ENCODE measurements around the gene ZNF132.

The ZNF132 gene

GRCh38 chr19:58388175-58388526 is 51.8 kb downstream of the ZNF132 start:
- Histone ChIP-seq H3K27me3 (ENCODE audit: control insufficient read depth in 2 of 2, insufficient read depth in 2 of 2, low read length in 2 of 2) (no peaks in the 10 kb centered on the region), H3K4me3 (ENCODE audit: low read length in 2 of 2) (peak overlapping the region; percentile 77 to 80), H3K4me1 (ENCODE audit: control insufficient read depth in 2 of 2, insufficient read depth in 2 of 2, low read length in 2 of 2) (peaks cover 18 to 26% of the 10 kb centered on the region in 2 donors), H3K9me3 (ENCODE audit: control insufficient read depth in 2 of 2, low read length in 2 of 2) (no peaks in the 10 kb centered on the region), H3K27ac (ENCODE audit: low read depth in 2 of 2, low read length in 2 of 2) (no peak overlapping the region), H3K36me3 (ENCODE audit: control insufficient read depth in 2 of 2, insufficient read depth in 2 of 2, low read length in 2 of 2) (peaks cover 8 to 18% of the 10 kb centered on the region in 2 donors), H3K9ac (ENCODE audit: low read depth in 1 of 2, low read length in 2 of 2) (peak overlapping the region in 1 of 2 donors; percentile 89)

DNA sequence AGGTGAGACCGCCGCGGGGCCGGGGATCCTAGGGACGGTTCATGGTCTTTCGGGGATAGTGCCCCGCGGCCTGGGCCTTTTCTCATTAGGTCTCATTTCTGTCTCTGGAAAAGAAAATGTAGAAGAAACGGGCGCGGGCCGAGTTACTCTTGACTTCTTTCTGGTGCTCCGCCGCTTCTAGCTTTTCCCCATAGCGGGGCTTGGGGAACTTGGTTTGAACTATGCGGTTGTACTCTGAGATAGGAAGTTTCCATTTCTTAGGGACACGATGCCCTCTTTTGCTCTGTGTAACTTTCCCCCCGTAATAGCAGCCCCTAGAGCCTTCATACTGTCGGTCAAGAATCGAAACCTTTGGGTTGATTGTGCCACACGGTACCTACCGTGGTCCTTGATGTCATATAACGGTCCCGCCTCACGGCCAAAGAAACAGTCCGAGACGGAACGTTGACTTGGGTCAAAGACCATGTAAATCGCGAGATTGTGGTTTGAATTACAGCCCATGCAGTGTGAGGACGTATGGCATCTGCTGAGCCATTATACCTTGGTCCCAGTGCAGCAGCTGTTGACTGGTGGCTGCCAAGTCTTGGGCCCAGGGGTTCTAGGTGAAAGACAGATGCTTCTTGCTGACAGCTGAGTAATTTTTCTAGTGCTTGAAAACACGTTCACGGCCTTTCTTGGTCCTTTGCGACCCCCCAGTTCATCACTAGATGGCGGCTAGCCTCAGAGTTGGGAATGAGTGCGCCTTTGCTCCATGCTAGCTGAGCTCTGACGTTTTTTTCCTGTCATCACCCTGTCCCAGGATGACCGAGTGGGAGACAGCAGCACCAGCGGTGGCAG is 52.4 kb downstream of the ZNF132 start:
- no peaks in the 10 kb centered on the region for H3K9me3 ChIP-seq (ENCODE audit: control insufficient read depth in 2 of 2, low read length in 2 of 2)
- H3K36me3 ChIP-seq (ENCODE audit: control insufficient read depth in 2 of 2, insufficient read depth in 2 of 2, low read length in 2 of 2): peaks cover 4 to 13% of the 10 kb centered on the region in 2 donors
- no peaks in the 10 kb centered on the region for H3K27me3 ChIP-seq (ENCODE audit: control insufficient read depth in 2 of 2, insufficient read depth in 2 of 2, low read length in 2 of 2)
- H3K4me1 ChIP-seq (ENCODE audit: control insufficient read depth in 2 of 2, insufficient read depth in 2 of 2, low read length in 2 of 2): peaks cover 18 to 26% of the 10 kb centered on the region in 2 donors
- H3K9ac ChIP-seq (ENCODE audit: low read depth in 1 of 2, low read length in 2 of 2): peak overlapping the region; percentile 66 to 89
- H3K4me3 ChIP-seq (ENCODE audit: low read length in 2 of 2): peak overlapping the region; percentile 77 to 80
- H3K27ac ChIP-seq (ENCODE audit: low read depth in 2 of 2, low read length in 2 of 2): peak overlapping the region in 1 of 2 donors; percentile 48

- peak within 1 kb of the TSS; percentile 77 to 80 for H3K4me3 ChIP-seq (ENCODE audit: low read length in 2 of 2)
- H3K36me3 ChIP-seq (ENCODE audit: control insufficient read depth in 2 of 2, insufficient read depth in 2 of 2, low read length in 2 of 2): peaks cover 4 to 11% of the 10 kb centered on the region in 2 donors
- H3K27ac ChIP-seq (ENCODE audit: low read depth in 2 of 2, low read length in 2 of 2): peak within 1 kb of the TSS; percentile 98
- no peaks in the 10 kb centered on the region for H3K27me3 ChIP-seq (ENCODE audit: control insufficient read depth in 2 of 2, insufficient read depth in 2 of 2, low read length in 2 of 2)
- H3K4me1 ChIP-seq (ENCODE audit: control insufficient read depth in 2 of 2, insufficient read depth in 2 of 2, low read length in 2 of 2): peaks cover 18 to 31% of the 10 kb centered on the region in 2 donors
- H3K9ac ChIP-seq (ENCODE audit: low read depth in 1 of 2, low read length in 2 of 2): peak within 1 kb of the TSS; percentile 89 to 91
- H3K9me3 ChIP-seq (ENCODE audit: control insufficient read depth in 2 of 2, low read length in 2 of 2): no peaks in the 10 kb centered on the region
These were observed 53.2 kb downstream of the ZNF132 start, which contains the start of gene RPS5 for GRCh38 chr19:58386576-58387337. Gene RPS5 (plus strand): TSS chr19:58387269. CDS start chr19:58388138, 869 bp downstream.

DNA sequence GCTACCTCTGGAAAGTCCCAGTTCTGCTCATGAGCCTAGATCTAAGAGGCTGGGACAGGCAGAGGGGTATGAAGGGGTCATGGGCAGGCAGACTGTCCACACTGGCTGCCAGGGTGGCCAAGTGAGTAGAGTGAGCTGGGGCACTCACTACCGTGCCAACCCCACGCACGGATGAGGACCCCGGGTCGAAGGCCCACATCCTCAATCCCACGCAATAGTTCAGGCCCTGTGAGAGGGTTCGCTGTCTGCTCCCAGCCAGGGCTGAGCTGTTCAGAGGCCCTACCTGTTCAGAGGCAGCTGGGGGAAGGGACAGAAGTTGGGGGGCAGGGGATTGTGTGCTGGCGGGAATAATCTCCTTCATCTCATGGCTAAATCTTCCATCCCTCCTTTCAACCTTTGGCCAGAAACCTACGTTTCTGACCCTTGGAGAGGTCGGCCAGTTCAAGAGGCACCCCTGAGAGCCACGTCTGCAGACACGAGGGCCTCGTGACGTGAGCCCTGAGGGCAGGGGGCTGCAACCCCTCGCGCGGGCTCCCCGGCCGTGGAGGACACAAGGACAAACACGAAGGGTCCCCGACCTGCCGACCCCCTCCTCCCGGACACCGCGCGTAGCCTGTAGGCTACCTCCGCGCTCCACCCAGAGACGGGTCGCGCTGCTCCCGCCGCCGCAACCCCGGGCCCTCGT is 53.9 kb downstream of the ZNF132 start:
- Histone ChIP-seq H3K27me3 (ENCODE audit: control insufficient read depth in 2 of 2, insufficient read depth in 2 of 2, low read length in 2 of 2) (no peaks in the 10 kb centered on the region), H3K9me3 (ENCODE audit: control insufficient read depth in 2 of 2, low read length in 2 of 2) (no peaks in the 10 kb centered on the region), H3K27ac (ENCODE audit: low read depth in 2 of 2, low read length in 2 of 2) (peak overlapping the region; percentile 98), H3K4me1 (ENCODE audit: control insufficient read depth in 2 of 2, insufficient read depth in 2 of 2, low read length in 2 of 2) (peaks cover 22 to 33% of the 10 kb centered on the region in 2 donors), H3K36me3 (ENCODE audit: control insufficient read depth in 2 of 2, insufficient read depth in 2 of 2, low read length in 2 of 2) (peaks cover 4 to 11% of the 10 kb centered on the region in 2 donors), H3K4me3 (ENCODE audit: low read length in 2 of 2) (peak overlapping the region; percentile 77 to 80), H3K9ac (ENCODE audit: low read depth in 1 of 2, low read length in 2 of 2) (peak overlapping the region; percentile 89 to 91)

DNA sequence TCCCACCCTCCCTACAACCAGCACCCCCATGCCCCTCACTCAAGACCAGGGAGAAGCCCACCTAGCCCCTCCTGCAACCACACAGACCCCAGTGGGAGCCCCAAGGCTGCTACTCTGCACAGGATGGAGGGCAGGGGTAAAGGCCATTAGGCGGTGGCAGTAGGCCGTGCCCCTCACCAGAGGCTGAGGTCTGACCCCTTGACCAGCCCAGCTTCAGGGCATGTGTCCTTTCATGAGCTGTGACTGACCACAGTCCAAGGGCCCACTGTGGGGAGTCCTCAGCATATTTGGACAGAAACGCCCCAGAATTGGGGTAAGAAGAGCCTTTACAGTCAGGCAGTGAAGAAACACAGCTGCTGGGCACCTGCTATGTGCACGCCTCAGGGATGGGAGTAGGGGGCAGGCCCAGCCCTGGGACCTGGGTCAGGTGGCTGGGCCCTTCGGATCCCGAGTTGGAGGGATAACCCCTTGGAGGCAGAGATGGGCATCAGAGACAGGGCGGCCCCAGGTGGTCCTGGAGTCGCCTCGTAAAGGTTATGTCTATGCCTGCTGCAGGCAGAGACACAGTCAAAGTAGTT is 54.6 kb downstream of the ZNF132 start:
- peak overlapping the region; percentile 89 to 91 for H3K9ac ChIP-seq (ENCODE audit: low read depth in 1 of 2, low read length in 2 of 2)
- no peaks in the 10 kb centered on the region for H3K27me3 ChIP-seq (ENCODE audit: control insufficient read depth in 2 of 2, insufficient read depth in 2 of 2, low read length in 2 of 2)
- no peaks in the 10 kb centered on the region for H3K9me3 ChIP-seq (ENCODE audit: control insufficient read depth in 2 of 2, low read length in 2 of 2)
- H3K4me3 ChIP-seq (ENCODE audit: low read length in 2 of 2): peak overlapping the region; percentile 77 to 80
- H3K4me1 ChIP-seq (ENCODE audit: control insufficient read depth in 2 of 2, insufficient read depth in 2 of 2, low read length in 2 of 2): peaks cover 23 to 31% of the 10 kb centered on the region in 2 donors
- H3K27ac ChIP-seq (ENCODE audit: low read depth in 2 of 2, low read length in 2 of 2): peak overlapping the region; percentile 98
- peaks cover 4% of the 10 kb centered on the region in 2 donors for H3K36me3 ChIP-seq (ENCODE audit: control insufficient read depth in 2 of 2, insufficient read depth in 2 of 2, low read length in 2 of 2)

DNA sequence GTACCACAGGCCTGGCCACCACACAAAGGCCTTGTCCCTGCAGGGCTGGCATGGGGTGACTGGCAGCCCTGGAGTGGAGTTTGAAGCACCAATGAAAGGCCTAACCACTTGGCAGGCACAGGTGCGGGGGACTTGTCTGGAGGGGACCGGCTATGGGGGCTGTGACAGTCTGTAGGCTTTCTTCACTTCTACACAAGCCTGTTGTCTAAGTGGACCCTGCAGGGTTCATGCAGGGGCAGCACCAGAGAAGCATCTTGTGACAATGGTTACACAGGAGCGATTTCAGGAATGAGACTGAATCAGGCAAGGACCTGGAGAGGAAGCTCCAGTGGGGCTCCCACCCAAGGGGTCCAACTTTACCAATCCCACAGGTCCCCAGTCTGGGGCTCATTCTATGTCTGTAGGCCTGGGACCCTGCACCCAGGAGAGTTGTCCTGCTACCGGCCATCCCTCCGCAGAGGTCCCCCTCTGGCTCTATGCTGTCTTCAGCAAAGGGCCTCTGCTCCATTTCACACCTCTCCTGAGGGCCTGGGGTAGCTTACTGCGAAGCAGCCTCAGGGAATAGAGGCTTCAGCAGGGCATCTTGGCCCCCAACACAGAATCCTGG is 56.9 kb downstream of the ZNF132 start:
- H3K4me1 ChIP-seq (ENCODE audit: control insufficient read depth in 2 of 2, insufficient read depth in 2 of 2, low read length in 2 of 2): peaks cover 31 to 33% of the 10 kb centered on the region in 2 donors
- no peak overlapping the region for H3K9ac ChIP-seq (ENCODE audit: low read depth in 1 of 2, low read length in 2 of 2)
- no peak overlapping the region for H3K4me3 ChIP-seq (ENCODE audit: low read length in 2 of 2)
- H3K27ac ChIP-seq (ENCODE audit: low read depth in 2 of 2, low read length in 2 of 2): no peak overlapping the region
- H3K36me3 ChIP-seq (ENCODE audit: control insufficient read depth in 2 of 2, insufficient read depth in 2 of 2, low read length in 2 of 2): peaks cover under 1% of the 10 kb centered on the region in 2 donors
- no peaks in the 10 kb centered on the region for H3K9me3 ChIP-seq (ENCODE audit: control insufficient read depth in 2 of 2, low read length in 2 of 2)
- no peaks in the 10 kb centered on the region for H3K27me3 ChIP-seq (ENCODE audit: control insufficient read depth in 2 of 2, insufficient read depth in 2 of 2, low read length in 2 of 2)

Data from mucosa of rectum (tissue), 2 donors.